Measurements from ENCODE around the gene ELP4.

Gene ELP4

GRCh38 chr11:31821766-31822165, 312.2 kb downstream of the ELP4 start:
- H3F3A ChIP-seq (ENCODE audit: insufficient read depth), result no peaks in the 10 kb centered on the region
- H3K79me2 ChIP-seq (ENCODE audit: insufficient read depth, low read length), result no peaks in the 10 kb centered on the region
- no peak overlapping the region for H3K27ac ChIP-seq (ENCODE audit: low read depth, low read length)
- H3K4me2 ChIP-seq (ENCODE audit: low read depth, low read length, poor library complexity, severe bottlenecking), result no peak overlapping the region
- H3K9me2 ChIP-seq (replicated peaks; ENCODE audit: insufficient read depth, low read length), result no peaks in the 10 kb centered on the region
- no peaks in the 10 kb centered on the region for H3K9me3 ChIP-seq (ENCODE audit: insufficient read depth, low read length)
- no peak overlapping the region for H3K9ac ChIP-seq (ENCODE audit: low read length)
- H2AFZ ChIP-seq (ENCODE audit: low read depth, low read length, severe bottlenecking), result no peak overlapping the region
- no peaks in the 10 kb centered on the region for H4K20me1 ChIP-seq (ENCODE audit: low read depth, low read length)
- H3K36me3 ChIP-seq (ENCODE audit: low read length), result no peaks in the 10 kb centered on the region
- no peak for TF ChIP-seq EZH2phosphoT487 (conservative IDR thresholded peaks at IDR 0.05; ENCODE audit: low read length)
- TF ChIP-seq CTCF (IDR thresholded peaks at IDR 0.05; ENCODE audit: insufficient read depth, low read length, poor library complexity, severe bottlenecking), result no peak
- no peaks in the 10 kb centered on the region for H3K27me3 ChIP-seq (ENCODE audit: low read length)
- no peak overlapping the region for H3K4me3 ChIP-seq (ENCODE audit: insufficient read depth, low read length, poor library complexity, severe bottlenecking)

- Histone ChIP-seq H3K9ac (ENCODE audit: low read length) (no peak overlapping the region), H4K20me1 (ENCODE audit: low read depth, low read length) (no peaks in the 10 kb centered on the region), H3K27me3 (ENCODE audit: low read length) (no peaks in the 10 kb centered on the region), H3F3A (ENCODE audit: insufficient read depth) (no peaks in the 10 kb centered on the region), H3K9me3 (ENCODE audit: insufficient read depth, low read length) (no peaks in the 10 kb centered on the region), H3K36me3 (ENCODE audit: low read length) (no peaks in the 10 kb centered on the region), H3K79me2 (ENCODE audit: insufficient read depth, low read length) (no peaks in the 10 kb centered on the region), H2AFZ (ENCODE audit: low read depth, low read length, severe bottlenecking) (no peak overlapping the region), H3K27ac (ENCODE audit: low read depth, low read length) (no peak overlapping the region), H3K4me2 (ENCODE audit: low read depth, low read length, poor library complexity, severe bottlenecking) (no peak overlapping the region), H3K9me2 (replicated peaks; ENCODE audit: insufficient read depth, low read length) (no peaks in the 10 kb centered on the region), H3K4me3 (ENCODE audit: insufficient read depth, low read length, poor library complexity, severe bottlenecking) (no peak overlapping the region)
- TF ChIP-seq EZH2phosphoT487 (conservative IDR thresholded peaks at IDR 0.05; ENCODE audit: low read length) (no peak), CTCF (IDR thresholded peaks at IDR 0.05; ENCODE audit: insufficient read depth, low read length, poor library complexity, severe bottlenecking) (no peak)
These were observed 312.8 kb downstream of the ELP4 start for GRCh38 chr11:31822175-31822926.

GRCh38 chr11:31822927-31823643, 313.5 kb downstream of the ELP4 start:
- H2AFZ ChIP-seq (ENCODE audit: low read depth, low read length, severe bottlenecking), result no peak overlapping the region
- TF ChIP-seq EZH2phosphoT487 (conservative IDR thresholded peaks at IDR 0.05; ENCODE audit: low read length) (no peak), CTCF (IDR thresholded peaks at IDR 0.05; ENCODE audit: insufficient read depth, low read length, poor library complexity, severe bottlenecking) (no peak)
- no peak overlapping the region for H3K4me3 ChIP-seq (ENCODE audit: insufficient read depth, low read length, poor library complexity, severe bottlenecking)
- H3K9me3 ChIP-seq (ENCODE audit: insufficient read depth, low read length), result no peaks in the 10 kb centered on the region
- no peaks in the 10 kb centered on the region for H4K20me1 ChIP-seq (ENCODE audit: low read depth, low read length)
- H3K9me2 ChIP-seq (replicated peaks; ENCODE audit: insufficient read depth, low read length), result no peaks in the 10 kb centered on the region
- H3F3A ChIP-seq (ENCODE audit: insufficient read depth), result no peaks in the 10 kb centered on the region
- H3K9ac ChIP-seq (ENCODE audit: low read length), result no peak overlapping the region
- H3K79me2 ChIP-seq (ENCODE audit: insufficient read depth, low read length), result no peaks in the 10 kb centered on the region
- no peaks in the 10 kb centered on the region for H3K27me3 ChIP-seq (ENCODE audit: low read length)
- H3K4me2 ChIP-seq (ENCODE audit: low read depth, low read length, poor library complexity, severe bottlenecking), result no peak overlapping the region
- H3K27ac ChIP-seq (ENCODE audit: low read depth, low read length), result no peak overlapping the region
- no peaks in the 10 kb centered on the region for H3K36me3 ChIP-seq (ENCODE audit: low read length)

Measured in SU-DHL-6 (cell line).